SK-N-SH treated with all-trans-retinoic acid at 6 μM for 48 hours (cell line): ENCODE measurements around the gene KIAA1671.
A peak's percentile ranks its signal among the peaks of the same experiment; 100 is the strongest.

Source experiments
- ATAC-seq: fragments of 200-7000 bp; cut with Tn5 transposase; 3 replicates; pipeline ENCODE4 v1.9.1; 2020; ENCODE audit warnings: mild to moderate bottlenecking, moderate library complexity
- ARNTL ChIP-seq: fragments of 450-650 bp; formaldehyde crosslinking; IDR thresholded peaks from 2 replicates; pipeline ENCODE4 v1.5.0; 2020; ENCODE audit warnings: low read depth, mild to moderate bottlenecking, moderate library complexity, borderline replicate concordance
- ESRRG ChIP-seq: fragments of 250-450 bp; sonication (Bioruptor Pico); IDR thresholded peaks from 2 replicates; pipeline ENCODE4 v1.6.1; 2021; ENCODE audit warnings: mild to moderate bottlenecking
- GLIS3 ChIP-seq: fragments of 250-450 bp; sonication (Bioruptor Pico); IDR thresholded peaks from 2 replicates; pipeline ENCODE4 v1.5.0; 2020; ENCODE audit warnings: mild to moderate bottlenecking, moderate library complexity
- ISL1 ChIP-seq: fragments of 250-450 bp; sonication (Bioruptor Pico); IDR thresholded peaks from 2 replicates; pipeline ENCODE4 v2.1.2; 2022; ENCODE audit warnings: mild to moderate bottlenecking, moderate library complexity
- OSR1 ChIP-seq: fragments of 250-450 bp; sonication (Bioruptor Pico); IDR thresholded peaks from 2 replicates; pipeline ENCODE4 v1.8.0; 2022; ENCODE audit warnings: moderate library complexity, mild to moderate bottlenecking, inconsistent platforms
- PPARA ChIP-seq: fragments of 250-450 bp; sonication (Bioruptor Pico); IDR thresholded peaks from 2 replicates; pipeline ENCODE4 v1.5.0; 2020; ENCODE audit warnings: mild to moderate bottlenecking, borderline replicate concordance
- RARB ChIP-seq: fragments of 250-450 bp; sonication (Bioruptor Pico); IDR thresholded peaks from 2 replicates; pipeline ENCODE4 v1.8.0; 2021; ENCODE audit warnings: mild to moderate bottlenecking, moderate library complexity
- TCF4 ChIP-seq: fragments of 250-450 bp; sonication (Bioruptor Pico); IDR thresholded peaks from 2 replicates; pipeline ENCODE4 v1.8.0; 2021; ENCODE audit warnings: mild to moderate bottlenecking, moderate library complexity, borderline replicate concordance
- TOX ChIP-seq: fragments of 250-450 bp; sonication (Bioruptor Pico); IDR thresholded peaks from 2 replicates; pipeline ENCODE4 v1.8.0; 2021; ENCODE audit warnings: mild to moderate bottlenecking, moderate library complexity, borderline replicate concordance
- ZC3H10 ChIP-seq: fragments of 250-450 bp; sonication (Bioruptor Pico); IDR thresholded peaks from 2 replicates; pipeline ENCODE4 v1.5.1; 2021; ENCODE audit warnings: mild to moderate bottlenecking, moderate library complexity
- ZFP3 ChIP-seq: fragments of 250-450 bp; sonication (Bioruptor Pico); IDR thresholded peaks from 2 replicates; pipeline ENCODE4 v1.5.0; 2020; ENCODE audit warnings: mild to moderate bottlenecking, moderate library complexity
- ZFP30 ChIP-seq: fragments of 450-650 bp; formaldehyde crosslinking; IDR thresholded peaks from 2 replicates; pipeline ENCODE4 v1.5.0; 2022; ENCODE audit warnings: mild to moderate bottlenecking, moderate library complexity
- ZNF565 ChIP-seq: fragments of 450-650 bp; formaldehyde crosslinking; conservative IDR thresholded peaks from 2 replicates; pipeline ENCODE4 v1.5.0; 2020; ENCODE audit warnings: low read depth, mild to moderate bottlenecking, moderate library complexity
- ZNF70 ChIP-seq: fragments of 450-650 bp; formaldehyde crosslinking; IDR thresholded peaks from 2 replicates; pipeline ENCODE4 v1.5.0; 2020; ENCODE audit warnings: mild to moderate bottlenecking, moderate library complexity
- ZNF8 ChIP-seq: fragments of 450-650 bp; formaldehyde crosslinking; IDR thresholded peaks from 2 replicates; pipeline ENCODE4 v1.5.0; 2020; ENCODE audit warnings: mild to moderate bottlenecking, moderate library complexity
- TF ChIP-seq, protein P1 (sequence below): fragments of 250-450 bp; sonication (Bioruptor Pico); IDR thresholded peaks from 2 replicates; pipeline ENCODE4 v1.5.1; 2020; ENCODE audit warnings: low read depth, mild to moderate bottlenecking, moderate library complexity
- TF ChIP-seq, protein P2 (sequence below): fragments of 250-450 bp; sonication (Bioruptor Pico); IDR thresholded peaks from 2 replicates; pipeline ENCODE4 v1.5.1; 2021; ENCODE audit warnings: mild to moderate bottlenecking, moderate library complexity
- TF ChIP-seq, protein P3 (sequence below): fragments of 250-450 bp; sonication (Bioruptor Pico); IDR thresholded peaks from 2 replicates; pipeline ENCODE4 v1.5.0; 2020; ENCODE audit warnings: mild to moderate bottlenecking, moderate library complexity
- TF ChIP-seq, protein P4 (sequence below): fragments of 250-450 bp; sonication (Bioruptor Pico); IDR thresholded peaks from 2 replicates; pipeline ENCODE4 v1.8.0; 2020; ENCODE audit warnings: mild to moderate bottlenecking, moderate library complexity, borderline replicate concordance

The KIAA1671 gene

DNA sequence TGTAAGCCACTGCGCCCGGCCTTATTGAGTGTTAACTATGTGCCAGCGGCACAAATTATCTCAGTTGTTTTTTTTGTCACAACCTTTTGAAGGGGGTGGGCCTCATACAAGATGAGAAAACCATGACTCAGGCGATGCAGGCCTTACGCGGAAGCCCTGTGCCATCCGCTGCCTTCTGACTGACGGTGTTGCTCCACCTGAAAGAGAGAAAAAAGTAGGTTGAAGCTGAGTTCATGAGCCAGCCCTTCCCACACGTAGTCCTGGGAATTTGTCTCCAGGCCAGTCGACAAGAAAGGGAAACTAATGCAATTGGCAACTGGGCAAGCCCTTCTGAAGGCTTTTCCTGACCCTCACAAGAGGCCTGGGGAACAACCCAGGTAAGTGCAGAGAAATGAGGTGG is 150.2 kb downstream of the KIAA1671 start:
- no peak for ATAC-seq
- no peak for TF ChIP-seq TCF4 (CRISPR knock-in tag)
- TF ChIP-seq, protein P1, sequence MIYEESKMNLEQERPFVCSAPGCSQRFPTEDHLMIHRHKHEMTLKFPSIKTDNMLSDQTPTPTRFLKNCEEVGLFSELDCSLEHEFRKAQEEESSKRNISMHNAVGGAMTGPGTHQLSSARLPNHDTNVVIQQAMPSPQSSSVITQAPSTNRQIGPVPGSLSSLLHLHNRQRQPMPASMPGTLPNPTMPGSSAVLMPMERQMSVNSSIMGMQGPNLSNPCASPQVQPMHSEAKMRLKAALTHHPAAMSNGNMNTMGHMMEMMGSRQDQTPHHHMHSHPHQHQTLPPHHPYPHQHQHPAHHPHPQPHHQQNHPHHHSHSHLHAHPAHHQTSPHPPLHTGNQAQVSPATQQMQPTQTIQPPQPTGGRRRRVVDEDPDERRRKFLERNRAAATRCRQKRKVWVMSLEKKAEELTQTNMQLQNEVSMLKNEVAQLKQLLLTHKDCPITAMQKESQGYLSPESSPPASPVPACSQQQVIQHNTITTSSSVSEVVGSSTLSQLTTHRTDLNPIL (CRISPR knock-in tag) = no peak
- TF ChIP-seq ZFP3 (CRISPR knock-in tag) = no peak
- no peak for TF ChIP-seq OSR1 (CRISPR knock-in tag)
- TF ChIP-seq PPARA (CRISPR knock-in tag) = no peak
- TF ChIP-seq, all 23 proteins: peak for 0

DNA sequence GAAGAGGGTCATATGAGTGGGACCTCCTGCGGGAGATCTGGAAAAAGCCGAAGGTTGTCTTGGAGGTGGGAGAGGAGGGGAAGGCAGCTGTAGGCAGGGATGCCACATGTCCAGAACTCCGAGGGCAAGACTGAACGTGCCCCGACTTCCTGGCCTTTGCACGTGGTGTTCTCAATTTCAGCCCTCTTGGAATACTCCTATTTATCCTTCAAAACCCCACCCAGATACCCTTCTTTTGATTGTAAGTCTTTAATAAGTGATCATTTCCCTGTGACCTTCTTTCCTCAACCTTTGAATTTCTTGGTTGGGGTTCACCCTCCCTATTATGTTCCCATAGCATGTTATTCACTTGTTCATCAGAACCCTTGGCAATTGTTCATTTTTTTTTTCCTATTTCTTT is 151.9 kb downstream of the KIAA1671 start:
- no peak for ATAC-seq
- no peak for TF ChIP-seq ISL1 (CRISPR knock-in tag)
- TF ChIP-seq OSR1 (CRISPR knock-in tag) = no peak
- TF ChIP-seq TCF4 (CRISPR knock-in tag) = no peak
- TF ChIP-seq, protein P2, sequence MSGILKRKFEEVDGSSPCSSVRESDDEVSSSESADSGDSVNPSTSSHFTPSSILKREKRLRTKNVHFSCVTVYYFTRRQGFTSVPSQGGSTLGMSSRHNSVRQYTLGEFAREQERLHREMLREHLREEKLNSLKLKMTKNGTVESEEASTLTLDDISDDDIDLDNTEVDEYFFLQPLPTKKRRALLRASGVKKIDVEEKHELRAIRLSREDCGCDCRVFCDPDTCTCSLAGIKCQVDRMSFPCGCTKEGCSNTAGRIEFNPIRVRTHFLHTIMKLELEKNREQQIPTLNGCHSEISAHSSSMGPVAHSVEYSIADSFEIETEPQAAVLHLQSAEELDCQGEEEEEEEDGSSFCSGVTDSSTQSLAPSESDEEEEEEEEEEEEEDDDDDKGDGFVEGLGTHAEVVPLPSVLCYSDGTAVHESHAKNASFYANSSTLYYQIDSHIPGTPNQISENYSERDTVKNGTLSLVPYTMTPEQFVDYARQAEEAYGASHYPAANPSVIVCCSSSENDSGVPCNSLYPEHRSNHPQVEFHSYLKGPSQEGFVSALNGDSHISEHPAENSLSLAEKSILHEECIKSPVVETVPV (CRISPR knock-in tag) = no peak
- no peak for TF ChIP-seq ESRRG
- TF ChIP-seq ARNTL (CRISPR knock-in tag) = no peak
- peak; percentile 98 for TF ChIP-seq ZFP3 (CRISPR knock-in tag)
- no peak for TF ChIP-seq ZNF8 (CRISPR knock-in tag)

DNA sequence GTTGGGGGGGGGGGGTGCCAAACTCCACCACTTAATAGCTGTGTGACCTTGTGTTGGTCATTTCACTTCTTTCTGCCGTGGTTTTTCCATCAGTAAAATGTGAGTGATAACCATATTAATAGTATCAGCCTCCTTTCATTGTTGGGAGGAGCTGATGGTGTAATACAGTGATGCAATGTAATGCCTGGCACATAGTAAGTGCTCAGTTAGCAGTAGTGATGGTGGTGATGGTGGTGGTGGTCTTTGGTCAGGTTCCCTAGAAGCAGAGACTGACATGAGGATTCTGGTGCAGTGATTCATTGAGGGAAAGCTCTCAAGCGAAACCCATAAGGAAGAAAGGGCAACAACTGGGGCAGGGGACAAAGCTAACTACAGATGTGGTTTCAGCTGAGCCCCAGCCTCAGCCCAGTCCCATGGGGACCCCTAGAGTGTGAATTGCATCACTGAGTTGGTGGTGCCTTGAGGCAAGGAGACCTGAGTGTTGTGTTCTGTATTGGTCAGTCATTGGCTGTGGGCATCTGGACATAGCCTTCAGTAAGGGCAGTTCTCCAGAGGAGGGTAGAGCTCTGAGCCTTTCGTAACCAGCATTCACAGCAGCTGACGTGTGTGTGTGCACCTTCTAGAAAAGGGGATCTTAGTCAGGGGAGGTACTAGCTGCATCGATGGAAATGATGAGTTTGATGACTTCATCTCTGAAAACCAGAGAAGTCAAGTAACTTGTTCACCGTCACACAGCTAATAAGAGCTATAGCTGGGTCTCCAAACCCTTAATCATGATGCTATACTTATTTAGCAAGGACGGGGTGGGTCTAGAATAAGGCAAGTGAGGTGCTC is 153.5 kb downstream of the KIAA1671 start:
- ATAC-seq = no peak
- no peak for TF ChIP-seq ARNTL (CRISPR knock-in tag)
- TF ChIP-seq, protein P3, sequence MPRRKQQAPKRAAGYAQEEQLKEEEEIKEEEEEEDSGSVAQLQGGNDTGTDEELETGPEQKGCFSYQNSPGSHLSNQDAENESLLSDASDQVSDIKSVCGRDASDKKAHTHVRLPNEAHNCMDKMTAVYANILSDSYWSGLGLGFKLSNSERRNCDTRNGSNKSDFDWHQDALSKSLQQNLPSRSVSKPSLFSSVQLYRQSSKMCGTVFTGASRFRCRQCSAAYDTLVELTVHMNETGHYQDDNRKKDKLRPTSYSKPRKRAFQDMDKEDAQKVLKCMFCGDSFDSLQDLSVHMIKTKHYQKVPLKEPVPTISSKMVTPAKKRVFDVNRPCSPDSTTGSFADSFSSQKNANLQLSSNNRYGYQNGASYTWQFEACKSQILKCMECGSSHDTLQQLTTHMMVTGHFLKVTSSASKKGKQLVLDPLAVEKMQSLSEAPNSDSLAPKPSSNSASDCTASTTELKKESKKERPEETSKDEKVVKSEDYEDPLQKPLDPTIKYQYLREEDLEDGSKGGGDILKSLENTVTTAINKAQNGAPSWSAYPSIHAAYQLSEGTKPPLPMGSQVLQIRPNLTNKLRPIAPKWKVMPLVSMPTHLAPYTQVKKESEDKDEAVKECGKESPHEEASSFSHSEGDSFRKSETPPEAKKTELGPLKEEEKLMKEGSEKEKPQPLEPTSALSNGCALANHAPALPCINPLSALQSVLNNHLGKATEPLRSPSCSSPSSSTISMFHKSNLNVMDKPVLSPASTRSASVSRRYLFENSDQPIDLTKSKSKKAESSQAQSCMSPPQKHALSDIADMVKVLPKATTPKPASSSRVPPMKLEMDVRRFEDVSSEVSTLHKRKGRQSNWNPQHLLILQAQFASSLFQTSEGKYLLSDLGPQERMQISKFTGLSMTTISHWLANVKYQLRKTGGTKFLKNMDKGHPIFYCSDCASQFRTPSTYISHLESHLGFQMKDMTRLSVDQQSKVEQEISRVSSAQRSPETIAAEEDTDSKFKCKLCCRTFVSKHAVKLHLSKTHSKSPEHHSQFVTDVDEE (CRISPR knock-in tag) = no peak
- no peak for TF ChIP-seq ZC3H10 (CRISPR knock-in tag)
- no peak for TF ChIP-seq TCF4 (CRISPR knock-in tag)
- TF ChIP-seq, protein P4, sequence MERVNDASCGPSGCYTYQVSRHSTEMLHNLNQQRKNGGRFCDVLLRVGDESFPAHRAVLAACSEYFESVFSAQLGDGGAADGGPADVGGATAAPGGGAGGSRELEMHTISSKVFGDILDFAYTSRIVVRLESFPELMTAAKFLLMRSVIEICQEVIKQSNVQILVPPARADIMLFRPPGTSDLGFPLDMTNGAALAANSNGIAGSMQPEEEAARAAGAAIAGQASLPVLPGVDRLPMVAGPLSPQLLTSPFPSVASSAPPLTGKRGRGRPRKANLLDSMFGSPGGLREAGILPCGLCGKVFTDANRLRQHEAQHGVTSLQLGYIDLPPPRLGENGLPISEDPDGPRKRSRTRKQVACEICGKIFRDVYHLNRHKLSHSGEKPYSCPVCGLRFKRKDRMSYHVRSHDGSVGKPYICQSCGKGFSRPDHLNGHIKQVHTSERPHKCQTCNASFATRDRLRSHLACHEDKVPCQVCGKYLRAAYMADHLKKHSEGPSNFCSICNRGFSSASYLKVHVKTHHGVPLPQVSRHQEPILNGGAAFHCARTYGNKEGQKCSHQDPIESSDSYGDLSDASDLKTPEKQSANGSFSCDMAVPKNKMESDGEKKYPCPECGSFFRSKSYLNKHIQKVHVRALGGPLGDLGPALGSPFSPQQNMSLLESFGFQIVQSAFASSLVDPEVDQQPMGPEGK (CRISPR knock-in tag) = no peak
- no peak for TF ChIP-seq RARB
- no peak for TF ChIP-seq ZFP30
- TF ChIP-seq ISL1 (CRISPR knock-in tag) = no peak
- TF ChIP-seq OSR1 (CRISPR knock-in tag) = no peak
- TF ChIP-seq GLIS3 (CRISPR knock-in tag) = no peak
- TF ChIP-seq ZNF565 (CRISPR knock-in tag) = no peak
- no peak for TF ChIP-seq ZFP3 (CRISPR knock-in tag)
- TF ChIP-seq TOX (CRISPR knock-in tag) = no peak
- no peak for TF ChIP-seq ZNF70 (CRISPR knock-in tag)
- TF ChIP-seq ESRRG = no peak

DNA sequence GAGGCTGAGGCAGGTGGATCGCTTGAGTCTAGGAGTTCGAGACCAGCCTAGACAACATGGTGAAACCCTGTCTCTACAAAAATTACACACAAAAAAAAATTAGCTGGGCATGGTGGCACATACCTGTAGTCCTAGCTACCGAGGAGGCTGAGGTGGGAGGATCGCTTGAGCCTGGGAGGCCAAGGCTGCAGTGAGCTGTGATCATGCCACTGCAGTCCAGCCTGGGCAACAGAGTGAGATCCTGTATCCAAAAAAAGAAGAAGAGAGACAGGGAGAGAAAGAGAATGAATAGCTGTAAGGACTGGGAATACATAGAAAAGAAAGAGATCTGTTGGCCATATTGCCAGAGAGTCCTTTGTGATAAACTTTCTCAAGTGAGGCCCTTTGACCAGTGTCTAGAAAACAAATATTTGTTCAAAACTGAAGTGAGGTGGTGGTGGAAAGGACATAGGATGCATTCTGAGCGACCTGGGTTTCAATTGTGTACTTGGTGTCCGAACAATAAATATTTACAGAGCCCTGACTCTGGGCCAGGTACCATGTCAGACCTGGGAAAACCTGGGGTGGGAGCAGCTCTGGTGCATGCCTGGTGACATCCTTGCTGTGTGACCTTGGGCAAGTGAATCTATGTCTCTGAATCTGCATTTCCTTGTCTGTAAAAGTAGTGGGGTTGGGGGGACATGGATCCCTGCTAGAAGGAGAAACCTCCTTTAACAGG is 157.5 kb downstream of the KIAA1671 start:
- ATAC-seq = no peak

More for the DNA sequence above, 157.5 kb downstream of the KIAA1671 start:
- TF ChIP-seq, protein P2 (CRISPR knock-in tag) = no peak
